Ramos (cell line): ENCODE data around the gene RAPGEF1.
"Not testable (repeated sequence)": the region's sequence is repeated elsewhere in the genome, so short reads cannot be mapped to it uniquely, and the experiment has no call there.

Experiments
- in situ Hi-C: fragments of 300-500 bp; cut with MboI; formaldehyde crosslinking; loops from one replicate; pipeline ENCODE4 v1.14.3; 2022; ENCODE audit warnings: low sequenced_read_pairs; ENCODE audit not compliant: unreplicated experiment

RAPGEF1 gene

DNA sequence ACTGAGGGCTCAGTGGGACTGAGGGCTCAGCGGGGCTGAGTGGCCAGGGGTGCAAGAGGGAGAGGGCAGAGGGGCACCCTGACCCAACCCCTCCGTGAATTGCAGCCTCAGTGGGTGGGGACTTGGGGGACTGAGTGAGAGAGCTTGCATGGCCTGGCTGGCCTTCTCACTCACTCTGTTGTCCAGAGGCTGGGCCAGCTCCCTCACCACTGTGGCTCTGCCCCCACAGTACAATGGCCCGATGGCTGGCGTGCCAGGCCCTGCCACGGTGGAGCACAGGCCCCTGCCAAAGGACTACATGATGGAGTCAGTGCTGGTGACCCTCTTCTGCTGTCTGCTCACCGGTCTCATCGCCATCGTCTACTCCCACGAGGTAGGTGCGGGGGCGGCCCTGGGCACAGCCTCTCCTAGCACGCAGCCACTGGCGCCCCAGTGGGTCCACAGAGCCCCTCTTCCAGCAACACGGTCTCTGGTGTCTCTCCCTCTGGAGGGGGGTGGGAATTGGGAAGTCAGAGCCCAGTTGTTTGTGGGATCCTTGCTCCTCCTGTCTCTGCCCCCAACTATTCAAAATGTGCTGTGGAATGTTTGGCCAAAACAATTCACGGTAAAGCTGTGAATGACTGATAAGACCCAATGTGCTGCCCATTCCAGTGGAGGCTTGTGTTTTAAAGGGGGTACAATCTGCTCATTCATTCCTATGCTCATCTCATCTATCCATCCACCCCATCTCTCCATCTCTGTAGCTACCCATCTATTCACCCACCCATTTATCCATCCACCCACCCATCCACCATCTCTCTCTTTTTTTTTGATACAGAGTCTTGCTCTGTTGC lies 183.8 kb downstream of the RAPGEF1 start:
- in situ Hi-C loops = no loop called here

DNA sequence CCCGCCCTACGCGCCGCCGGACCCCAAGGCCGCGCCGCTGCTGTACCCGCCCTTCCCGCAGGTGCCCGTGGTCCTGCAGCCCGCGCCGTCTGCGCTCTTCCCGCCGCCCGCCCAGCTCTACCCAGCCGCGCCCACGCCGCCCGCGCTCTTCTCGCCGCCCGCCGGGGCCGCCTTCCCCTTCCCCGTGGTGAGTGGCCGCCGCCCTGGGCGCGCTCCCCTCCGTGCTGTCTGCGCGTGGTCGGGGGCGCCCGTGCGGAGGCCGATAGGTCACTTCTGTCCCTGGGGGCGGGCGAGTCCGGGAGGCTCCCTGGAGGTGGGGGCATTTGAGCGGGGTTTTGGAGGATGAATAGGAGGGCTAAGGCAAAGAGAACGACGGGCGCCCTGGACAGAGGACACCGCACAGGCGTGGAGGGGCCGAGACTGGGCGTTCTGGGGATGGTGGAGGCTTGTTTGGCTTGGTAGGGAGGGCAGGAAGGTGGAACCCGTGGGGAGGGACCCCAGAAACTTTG lies 185.0 kb downstream of the RAPGEF1 start:
- in situ Hi-C loops = no loop called here

DNA sequence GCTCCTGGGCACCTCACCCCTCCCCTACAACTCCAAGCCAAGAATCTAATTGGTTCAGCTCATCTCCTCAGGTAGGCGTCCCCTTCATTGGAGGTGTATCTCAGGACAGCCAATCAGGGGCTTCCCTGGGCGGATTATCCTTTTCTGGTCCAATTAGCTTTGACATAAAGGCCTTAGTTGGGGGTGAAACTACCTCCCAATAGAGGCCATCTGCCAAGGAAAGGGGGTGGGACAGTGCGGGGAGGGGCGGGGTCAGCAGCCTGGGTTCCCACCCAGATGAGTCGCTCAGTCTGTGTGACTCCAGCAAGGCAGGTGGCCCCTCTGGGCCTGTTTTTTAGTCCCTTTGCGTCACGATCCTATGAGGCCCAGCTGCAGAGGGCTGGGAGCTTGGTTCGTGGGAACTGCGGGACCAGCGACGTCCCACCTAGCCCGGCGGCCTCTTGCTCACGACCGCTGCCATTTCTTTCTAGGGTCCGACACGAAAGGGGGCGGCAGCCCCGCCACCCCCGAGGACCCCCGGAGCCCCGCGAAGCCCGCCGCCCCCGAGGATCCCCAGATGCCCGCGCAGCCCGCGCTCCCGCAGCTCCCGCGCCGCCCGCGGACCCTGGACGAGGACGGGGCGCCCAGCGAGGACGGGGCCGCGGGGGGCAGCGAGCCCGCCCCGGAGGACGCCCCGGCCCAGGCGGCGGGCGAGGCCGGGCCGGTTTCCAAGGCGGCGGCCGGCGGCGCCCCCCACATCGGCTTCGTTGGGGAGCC lies 185.6 kb downstream of the RAPGEF1 start:
- in situ Hi-C loops = no loop called here

DNA sequence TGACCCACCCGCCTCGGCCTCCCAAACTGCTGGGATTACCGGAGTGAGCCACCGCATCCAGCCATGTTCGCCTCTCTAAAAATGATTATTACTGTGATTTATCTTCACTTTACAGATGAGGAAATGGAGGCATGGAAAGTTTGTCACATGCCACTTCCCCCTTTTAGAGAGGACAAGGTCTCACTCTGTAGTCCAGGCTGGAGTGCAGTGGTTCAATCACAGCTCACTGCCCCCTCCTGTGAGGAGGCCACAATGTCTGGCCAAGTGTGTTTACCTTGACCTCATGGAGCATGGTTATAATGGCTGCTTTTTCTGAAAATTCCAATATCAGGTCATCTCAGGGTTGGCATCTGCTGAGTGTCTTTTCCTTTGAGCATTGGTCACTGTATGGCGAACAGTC lies 187.8 kb downstream of the RAPGEF1 start:
- in situ Hi-C loops = no loop called here

GRCh38 chr9:131550465-131550864 lies 189.4 kb downstream of the RAPGEF1 start:
- in situ Hi-C loops = not testable (repeated sequence)

- in situ Hi-C loops = not testable (repeated sequence)
Measured at GRCh38 chr9:131549186-131549585, 190.7 kb downstream of the RAPGEF1 start.

- in situ Hi-C loops = no loop called here
Measured at GRCh38 chr9:131546336-131547084, 193.4 kb downstream of the RAPGEF1 start.

GRCh38 chr9:131545786-131546335 lies 194.0 kb downstream of the RAPGEF1 start:
- in situ Hi-C loops = no loop called here

- in situ Hi-C loops = no loop called here
Measured at GRCh38 chr9:131545003-131545785, 194.7 kb downstream of the RAPGEF1 start, which contains the start of gene PRRT1B. TSS of gene PRRT1B (plus strand) at chr9:131545523. CDS start at chr9:131545616, 93 bp downstream.

- in situ Hi-C loops = no loop called here
Measured at GRCh38 chr9:131543141-131543540, 196.7 kb downstream of the RAPGEF1 start.

GRCh38 chr9:131539223-131539923 lies 200.5 kb downstream of the RAPGEF1 start:
- in situ Hi-C loops = no loop called here

GRCh38 chr9:131537946-131538345 lies 201.9 kb downstream of the RAPGEF1 start:
- in situ Hi-C loops = no loop called here

DNA sequence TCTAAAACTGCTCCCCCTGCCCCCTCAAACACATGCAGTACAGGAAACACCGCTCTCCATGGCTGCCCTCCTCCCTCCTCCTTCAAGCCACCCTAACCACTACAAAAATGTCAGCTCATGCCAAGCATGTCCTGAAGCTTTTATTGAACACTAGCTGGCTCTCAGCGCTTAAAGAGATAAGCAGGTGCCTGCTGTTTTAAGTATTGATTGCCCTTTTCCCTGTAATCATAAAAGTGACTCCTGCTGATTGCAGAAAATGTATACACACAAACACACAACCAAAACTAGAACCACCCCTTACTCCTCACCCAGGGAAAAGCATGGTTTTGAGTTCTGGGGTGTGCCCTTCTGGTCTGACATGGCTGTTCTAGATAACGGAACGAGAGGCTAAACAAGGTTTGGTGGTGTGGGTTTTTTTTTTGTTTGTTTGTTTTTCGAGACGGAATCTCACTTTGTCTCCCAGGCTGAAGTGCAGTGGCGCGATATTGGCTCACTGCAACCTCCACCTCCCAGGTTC lies 205.1 kb downstream of the RAPGEF1 start:
- in situ Hi-C loops = no loop called here

DNA sequence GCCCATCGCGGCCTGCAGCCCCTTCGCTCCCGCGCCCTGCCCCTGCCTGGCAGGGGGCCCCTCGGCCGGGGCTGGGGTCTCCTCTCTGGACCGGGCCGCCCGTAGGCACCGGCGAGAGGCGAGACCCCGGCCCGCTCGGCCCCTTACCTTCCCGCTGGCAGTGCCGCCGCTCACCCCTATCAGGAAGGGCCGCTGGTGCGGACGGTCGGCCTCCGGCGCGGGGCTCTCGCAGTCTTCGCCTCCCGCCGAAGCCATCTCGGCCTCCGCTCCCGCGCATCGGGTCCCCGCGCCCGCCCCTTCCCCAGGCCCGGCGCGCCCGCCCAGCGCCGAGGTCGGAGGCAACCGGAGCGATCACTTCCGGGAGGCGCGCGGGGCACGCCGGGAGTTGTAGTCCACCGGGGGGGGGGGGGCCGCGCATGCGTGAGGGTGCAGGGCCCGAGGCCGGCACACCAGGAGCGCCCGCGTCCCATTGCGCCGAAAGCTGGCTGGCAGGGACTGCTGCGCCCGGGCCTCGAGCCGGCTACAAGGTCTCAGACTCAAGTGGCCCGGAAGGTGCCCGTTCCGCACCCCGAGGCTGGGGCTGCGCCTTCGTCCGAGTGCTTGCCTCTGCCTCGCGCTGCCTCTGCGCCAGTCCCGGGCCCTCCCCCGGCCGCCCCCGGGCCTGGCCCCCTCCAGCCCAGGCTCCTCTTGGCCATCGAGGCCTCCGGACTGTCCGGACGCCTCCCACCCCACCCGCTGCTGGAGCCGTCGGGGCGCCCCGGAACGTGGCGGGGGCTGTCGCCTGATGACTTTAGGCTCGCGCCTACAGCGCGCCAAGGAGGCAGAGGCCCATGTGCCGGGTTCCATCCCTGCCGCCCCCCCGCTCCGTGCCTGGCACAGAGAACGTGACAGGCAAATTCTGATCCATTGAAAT lies 208.7 kb downstream of the RAPGEF1 start, which contains the start of gene UCK1:
Gene UCK1, minus strand, starts transcription at position 344 of the 913 bp plus-strand sequence. Its CDS starts 89 bp downstream, at position 255.
- in situ Hi-C loops = no loop called here

GRCh38 chr9:131530546-131530919 lies 209.3 kb downstream of the RAPGEF1 start:
- in situ Hi-C loops = no loop called here

DNA sequence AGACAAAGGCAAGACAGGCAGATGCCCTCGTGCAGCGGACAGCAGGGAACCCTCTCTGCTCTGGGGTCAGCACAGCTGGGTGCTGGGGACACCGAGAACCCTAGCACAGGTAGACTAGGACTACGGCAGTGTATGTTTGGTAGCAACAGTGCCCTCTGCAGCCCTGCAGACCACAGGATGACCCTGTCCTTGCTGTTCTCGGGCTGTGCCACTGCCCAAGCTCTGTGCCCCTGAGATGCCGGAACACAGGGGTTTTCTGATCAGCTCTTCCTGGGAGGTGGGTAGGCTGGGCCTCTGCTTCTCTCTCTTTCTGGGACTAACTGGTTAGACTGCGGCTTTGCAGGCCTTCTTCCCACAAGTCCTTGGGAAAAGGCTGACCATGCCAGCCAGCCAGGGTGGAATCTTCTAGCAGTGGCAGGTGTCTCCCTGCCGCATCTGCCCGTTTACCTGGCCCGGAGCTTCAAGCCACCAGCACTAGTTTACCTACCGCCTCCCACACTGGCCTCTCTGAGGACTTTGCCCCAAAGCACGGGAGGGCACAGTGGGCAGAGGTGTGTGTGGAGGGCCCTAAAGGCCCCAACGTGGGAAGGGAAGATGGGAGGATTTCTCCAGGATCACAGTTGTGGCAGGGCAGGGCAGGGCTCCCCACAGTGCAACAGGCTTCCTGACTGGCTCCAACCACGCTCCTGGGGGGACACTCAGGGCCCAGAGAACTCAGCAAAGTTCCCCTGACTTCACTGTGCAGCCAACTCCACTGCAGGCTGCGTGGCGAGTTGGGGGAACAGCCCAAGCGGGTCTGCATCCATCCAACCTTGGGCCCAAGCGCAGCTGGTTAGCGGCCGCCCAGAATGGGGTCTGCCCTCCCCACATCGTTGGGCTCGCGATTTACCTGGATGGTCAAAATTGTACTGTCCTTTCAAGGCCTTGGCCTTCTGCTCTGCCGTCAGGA lies 210.0 kb downstream of the RAPGEF1 start:
- in situ Hi-C loops = no loop called here
